Kasumi-1 (cell line): ENCODE data around the gene MTCL3.
A peak's percentile ranks its signal among the peaks of the same experiment; 100 is the strongest.

Experiments
- DNase-seq, 2 experiments: peaks; one replicate each; lab custom pipeline; 2025; lab: John Stamatoyannopoulos, UW

MTCL3 gene

DNA sequence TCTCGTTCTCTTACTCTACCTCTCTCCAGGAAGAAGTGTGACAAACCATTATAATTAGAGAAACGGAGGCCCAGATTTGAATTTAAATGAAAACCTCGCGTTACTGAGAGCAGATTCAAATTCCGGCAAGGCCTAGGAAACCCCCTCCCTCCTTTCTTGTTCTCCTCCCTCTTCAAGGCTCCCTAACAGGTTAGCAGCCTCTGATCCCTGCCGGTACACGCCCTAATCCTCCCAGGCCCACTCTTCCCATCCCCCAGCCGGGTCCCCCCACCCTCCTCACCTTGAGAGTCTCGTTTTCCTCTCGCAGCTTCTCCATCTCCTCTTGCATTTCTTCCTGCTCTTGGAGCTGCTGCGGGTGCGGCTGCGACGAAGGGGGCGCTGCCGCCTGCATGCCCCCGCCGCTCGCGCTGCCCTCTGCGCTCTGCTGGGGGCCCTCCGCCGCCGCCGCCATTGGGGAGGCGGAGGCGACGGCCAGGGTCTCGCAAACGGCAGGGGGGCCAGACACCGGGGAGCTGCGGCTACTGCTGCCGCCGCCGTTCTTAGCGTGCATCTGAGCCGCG lies 3.8 kb downstream of the MTCL3 start:
- peak; percentile 31 to 47 for DNase-seq

- DNase-seq = no peak
Observed at GRCh38 chr6:127514773-127515227, 4.3 kb downstream of the MTCL3 start.

DNA sequence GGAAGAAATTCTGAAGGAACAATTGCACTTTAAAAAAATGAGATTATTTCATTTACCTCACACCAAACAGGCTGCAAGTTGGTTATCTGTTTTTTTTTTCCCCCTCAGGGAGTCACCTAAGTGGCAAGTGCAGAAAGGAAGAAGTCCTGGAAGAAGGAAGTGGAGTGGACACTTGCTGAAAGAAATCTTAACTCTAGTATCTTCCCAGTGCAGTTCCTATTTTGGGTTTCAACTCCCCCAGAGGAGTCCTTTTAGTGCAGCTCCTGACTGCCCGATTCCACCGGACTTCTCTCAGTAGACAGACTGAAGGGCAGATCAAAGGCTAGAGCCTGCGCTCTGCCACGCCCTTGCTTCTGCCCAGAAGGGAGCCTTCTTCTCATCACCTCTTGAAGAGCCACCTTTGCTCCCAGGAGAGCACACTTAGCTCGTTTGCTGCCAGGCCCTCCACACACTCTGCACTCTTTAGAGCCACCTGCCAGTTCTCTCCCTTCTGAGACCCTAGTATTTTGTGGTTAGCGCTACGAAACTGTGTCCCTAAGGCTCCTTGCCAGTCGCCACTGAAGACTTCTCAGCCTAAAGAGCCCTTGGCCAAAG lies 4.9 kb downstream of the MTCL3 start:
- no peak for DNase-seq

DNA sequence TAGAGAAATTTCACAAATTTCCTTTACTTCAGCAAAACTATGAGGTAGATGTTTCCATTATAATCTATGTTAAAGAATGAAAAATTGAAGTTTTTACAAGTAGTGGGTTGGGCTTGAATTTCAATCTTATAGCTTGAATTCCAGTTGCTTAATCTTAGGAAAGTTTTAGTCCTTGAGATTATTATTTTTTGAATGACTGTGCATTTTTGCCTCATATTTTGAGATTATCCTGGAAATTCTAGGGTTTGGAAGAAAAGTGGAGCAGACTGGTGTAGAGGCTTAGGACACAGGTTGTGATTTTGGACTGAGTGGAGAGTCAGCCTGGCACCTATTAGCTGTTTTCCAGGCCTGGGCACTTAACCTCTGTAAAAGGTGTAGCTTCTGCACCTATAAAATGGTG lies 5.7 kb downstream of the MTCL3 start:
- no peak for DNase-seq

DNA sequence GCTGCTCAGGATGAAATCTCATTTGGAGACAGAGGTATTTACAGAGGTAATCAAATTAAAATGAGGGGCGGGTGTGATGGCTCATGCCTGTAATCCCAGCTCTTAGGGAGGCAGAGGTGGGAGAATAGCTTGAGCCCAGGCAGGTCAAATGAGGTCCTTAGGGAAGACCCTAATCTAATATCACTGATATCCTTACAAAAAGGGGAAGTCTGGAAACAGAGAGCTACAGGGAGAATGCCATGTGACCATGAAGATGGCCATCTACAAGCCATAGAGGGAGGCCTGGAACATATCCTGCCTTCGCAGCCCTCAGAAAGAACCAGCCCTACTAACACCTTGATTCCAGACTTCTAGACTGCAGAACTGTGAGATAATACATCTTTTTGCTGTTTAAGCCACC lies 8.3 kb downstream of the MTCL3 start:
- no peak for DNase-seq

DNA sequence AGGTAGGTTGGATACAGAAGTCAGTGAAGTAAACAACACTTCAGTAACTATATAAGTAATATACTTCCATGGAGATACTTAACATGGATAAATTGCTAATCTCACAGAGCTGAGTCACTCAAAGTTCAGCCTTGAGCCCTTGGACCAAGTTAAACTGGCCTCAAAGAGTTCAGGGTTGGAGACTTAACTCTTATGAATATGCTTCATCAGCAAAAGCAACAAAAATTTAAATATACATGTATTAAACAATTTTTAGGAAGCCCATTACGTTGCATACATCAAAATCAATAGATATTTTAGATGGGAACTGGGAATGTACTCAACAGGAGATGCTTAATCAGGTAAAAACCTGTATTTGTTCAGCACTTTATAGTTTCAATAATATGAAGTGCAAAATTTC lies 12.2 kb downstream of the MTCL3 start:
- no peak for DNase-seq

GRCh38 chr6:127503022-127503421 lies 16.1 kb downstream of the MTCL3 start:
- DNase-seq = no peak

- no peak for DNase-seq
Observed at GRCh38 chr6:127497410-127497809, 21.7 kb downstream of the MTCL3 start.

DNA sequence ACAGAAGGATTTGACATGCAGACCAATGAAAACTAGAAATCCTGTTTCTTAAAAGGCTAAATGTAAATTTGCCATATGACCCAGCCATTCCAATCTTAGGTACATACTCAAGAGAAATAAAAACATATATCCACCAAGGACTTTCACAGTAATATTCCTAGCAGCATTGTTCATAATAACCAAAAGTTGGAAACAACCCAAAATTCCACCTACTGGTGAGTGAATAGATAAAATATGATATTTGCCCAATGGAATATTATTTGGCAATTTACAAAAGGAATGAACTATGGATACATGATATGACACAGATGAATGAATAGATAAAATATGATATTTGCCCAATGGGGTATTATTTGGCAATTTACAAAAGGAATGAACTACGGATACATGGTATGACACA lies 22.7 kb downstream of the MTCL3 start:
- DNase-seq = no peak

- peak; percentile 28 to 38 for DNase-seq
Observed at GRCh38 chr6:127494240-127494767, 24.8 kb downstream of the MTCL3 start.

- DNase-seq = no peak
Observed at GRCh38 chr6:127489248-127489647, 29.9 kb downstream of the MTCL3 start.

DNA sequence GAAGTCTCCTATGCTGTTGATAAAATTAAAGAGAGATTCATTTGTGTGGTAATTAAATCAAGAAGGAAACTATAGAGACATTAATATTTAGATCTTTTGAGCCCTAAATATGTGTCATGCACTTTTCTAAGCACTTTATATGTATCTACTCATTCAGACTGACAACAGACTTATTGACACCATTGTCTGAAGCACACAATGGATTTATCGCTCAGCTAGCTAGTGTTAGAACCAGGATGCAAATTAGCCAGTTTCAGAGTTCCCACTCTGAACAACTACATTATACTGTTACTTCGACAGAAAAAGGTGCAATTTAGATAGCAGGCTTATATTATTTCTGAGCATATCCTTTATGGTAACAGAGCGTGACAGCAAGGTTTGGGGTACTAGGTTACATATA lies 32.2 kb downstream of the MTCL3 start:
- DNase-seq = no peak

- peak; percentile 47 to 54 for DNase-seq
Observed at GRCh38 chr6:127484212-127484863, 34.8 kb downstream of the MTCL3 start.

DNA sequence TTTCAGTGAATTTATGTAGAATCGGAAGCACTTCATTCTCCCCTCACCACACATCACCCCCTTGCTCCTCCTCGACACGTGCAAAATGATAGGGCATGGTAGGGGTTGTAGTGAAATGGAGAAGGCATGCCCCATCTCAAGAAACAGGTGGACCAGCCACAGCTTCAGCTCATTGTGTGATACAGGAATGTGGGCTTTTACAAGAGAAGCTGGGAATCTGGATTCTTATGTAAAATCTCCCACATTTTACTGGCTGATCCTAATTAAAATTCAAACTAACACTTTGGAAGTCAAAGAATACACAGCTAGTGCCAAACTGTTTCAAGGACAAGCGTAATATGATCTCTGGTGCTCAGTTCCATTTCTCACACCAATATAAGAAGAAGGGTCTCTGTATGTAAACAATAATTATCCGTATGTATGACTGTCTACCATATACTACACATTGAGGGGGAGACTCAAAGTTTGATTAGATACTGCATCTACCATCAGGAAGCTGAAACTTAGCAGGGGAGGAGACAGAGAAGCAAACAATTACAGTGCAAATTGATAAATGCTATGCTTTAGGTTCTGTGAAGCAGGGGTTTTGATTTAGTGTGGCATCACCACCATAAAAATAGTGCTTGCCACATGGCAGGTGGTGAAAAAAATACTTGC lies 35.6 kb downstream of the MTCL3 start:
- no peak for DNase-seq

GRCh38 chr6:127482325-127482724 lies 36.8 kb downstream of the MTCL3 start:
- DNase-seq = no peak

- no peak for DNase-seq
Observed at GRCh38 chr6:127481628-127482027, 37.5 kb downstream of the MTCL3 start.

GRCh38 chr6:127481111-127481510 lies 38.0 kb downstream of the MTCL3 start:
- DNase-seq = no peak

DNA sequence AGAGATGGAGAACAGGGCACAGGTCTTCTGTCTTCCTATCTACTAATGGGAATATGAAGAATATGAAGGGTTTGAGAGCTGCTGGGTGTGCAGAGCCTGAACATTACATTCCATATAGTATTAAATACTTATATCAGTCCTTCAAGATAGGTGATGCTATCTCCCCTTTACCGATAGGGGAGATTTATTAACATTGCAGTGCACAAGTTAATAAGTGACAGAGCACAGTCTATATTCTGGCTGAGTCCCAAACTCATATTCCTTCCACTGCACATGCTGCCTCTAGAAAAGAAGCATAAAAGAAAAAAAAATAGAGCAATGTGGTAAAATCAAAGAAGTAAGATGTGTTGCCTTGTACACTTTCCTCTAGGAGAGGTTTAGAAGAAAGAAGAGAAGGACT lies 41.5 kb downstream of the MTCL3 start:
- DNase-seq = no peak

DNA sequence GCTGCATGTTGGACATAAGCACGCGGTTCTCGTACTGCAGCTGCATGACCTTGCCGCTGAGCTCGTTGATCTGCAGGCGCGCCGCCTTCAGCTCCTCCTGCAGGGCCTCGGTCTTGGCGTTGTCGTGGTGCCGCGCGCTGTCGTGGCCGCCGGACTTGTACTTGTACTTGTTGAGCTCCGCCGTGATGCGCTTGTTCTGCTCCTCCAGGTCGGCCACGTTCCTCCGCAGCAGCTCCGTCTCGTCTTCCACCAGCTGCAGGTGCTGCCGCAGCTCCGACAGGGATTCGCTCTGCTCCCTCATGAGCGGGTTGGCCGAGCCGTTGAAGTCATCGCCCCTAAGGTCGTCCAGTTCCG lies 43.3 kb downstream of the MTCL3 start:
- DNase-seq = no peak

DNA sequence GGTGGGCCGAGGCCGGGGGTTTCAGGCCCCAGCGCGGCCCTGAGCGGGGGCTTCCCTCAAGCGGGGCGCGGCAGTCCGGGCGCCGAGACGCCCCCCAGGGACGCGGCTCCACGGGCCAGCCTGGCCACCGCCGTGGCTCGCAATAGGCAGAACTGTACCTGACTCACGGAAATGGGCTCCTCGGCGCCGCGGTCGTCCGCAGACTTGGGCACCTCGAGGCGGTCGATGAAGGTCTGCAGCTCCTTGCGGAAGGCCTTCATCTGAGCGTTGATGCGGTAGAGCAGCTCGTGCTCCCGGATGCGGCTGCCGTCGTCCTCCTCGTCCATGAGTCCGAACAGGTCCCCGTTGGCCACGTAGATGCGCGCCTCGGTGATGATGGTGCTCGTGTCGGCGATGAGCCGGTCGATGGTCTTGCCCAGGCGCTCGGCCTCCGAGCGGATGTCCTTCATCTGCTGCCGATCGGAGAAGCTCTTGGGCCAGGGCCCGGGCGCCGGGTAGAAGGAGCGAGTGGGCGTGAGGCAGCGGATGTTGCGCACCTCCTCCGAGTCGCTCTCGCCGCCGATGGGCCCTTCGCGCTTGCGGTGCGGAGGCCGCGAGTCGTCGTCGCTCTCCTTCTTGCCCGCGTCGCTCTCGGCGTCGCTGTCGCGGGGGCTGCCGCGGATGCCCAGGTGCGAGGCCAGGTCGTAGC lies 43.9 kb downstream of the MTCL3 start:
- no peak for DNase-seq

- DNase-seq = no peak
Observed at GRCh38 chr6:127471379-127472255, 47.5 kb downstream of the MTCL3 start.
